ENCODE measurements around the gene XRCC5. TPM values are rescaled to one million over a fixed set of nuclear protein-coding genes. Genes with fewer than 3 reads are reported as not detected.

XRCC5 gene
- total and polyA plus RNA-seq, 10 of the 15 experiments (the other 5 are each of a cell fraction or from before 2014, with no cell fraction given), result 259 to 815 (median 530) TPM

- TF ChIP-seq HSF1 (IDR thresholded peaks at IDR 0.05; ENCODE audit: low read depth, low read length), result no peak
- no peak for TF ChIP-seq SPI1 (IDR thresholded peaks at IDR 0.05; ENCODE audit: borderline replicate concordance, insufficient read depth, low read depth, low read length)
- no peak for TF ChIP-seq ZSCAN29 (IDR thresholded peaks at IDR 0.05)
- TF ChIP-seq NFIC (IDR thresholded peaks at IDR 0.05; ENCODE audit: low read depth, low read length), result no peak
These were observed 16.5 kb upstream of the XRCC5 start (continued) for GRCh38 chr2:216092646-216093045.

- 63% methylated on average over 3 of the region's 3 CpGs for WGBS (ENCODE audit: insufficient coverage, insufficient replicate concordance, low lambda C conversion rate, missing lambda C conversion rate)
- no peak for FAIRE-seq
- RAD21 ChIA-PET (ENCODE audit: unreplicated experiment), result interaction anchor here (1.3 kb wide), 1 partner anchor 61 kb away, joined by 4 read pairs; no protein-coding TSS in a partner anchor
- TF ChIP-seq RELB (IDR thresholded peaks at IDR 0.05; ENCODE audit: low read depth), result no peak
- no peak for TF ChIP-seq GABPA (IDR thresholded peaks at IDR 0.05; ENCODE audit: low read depth)
- Histone ChIP-seq H3K4me2 (ENCODE audit: control insufficient read depth, insufficient read depth) (no peak overlapping the region), H3K36me3 (ENCODE audit: control insufficient read depth in 2 of 2, insufficient read depth in 2 of 2, low read length in 1 of 2) (no peaks in the 10 kb centered on the region), H3K27me3 (replicated peaks in 1 of 2; ENCODE audit: control insufficient read depth in 2 of 2, insufficient read depth in 2 of 2, low read length in 1 of 2) (no peaks in the 10 kb centered on the region), H3K9me3 (replicated peaks; ENCODE audit: control insufficient read depth, insufficient read depth, low read length) (no peaks in the 10 kb centered on the region; the same call in 2 of the 3 replicates), H4K20me1 (ENCODE audit: control insufficient read depth, insufficient read depth) (no peaks in the 10 kb centered on the region), H2AFZ (ENCODE audit: control insufficient read depth, low read depth, low read length) (no peak overlapping the region), H3K79me2 (ENCODE audit: control insufficient read depth, insufficient read depth, low read length) (no peaks in the 10 kb centered on the region), H3K4me1 (ENCODE audit: control insufficient read depth, insufficient read depth, low read length) (peaks cover 11% of the 10 kb centered on the region), H3K9ac (ENCODE audit: control insufficient read depth, insufficient read depth, low read length) (no peak overlapping the region), H3K27ac (ENCODE audit: control insufficient read depth, insufficient read depth) (no peak overlapping the region), H3K4me3 (no peak overlapping the region)
- CTCF ChIA-PET, result interaction anchor here (1.0 to 2.0 kb wide), 5 partner anchors 9 to 72 kb away, joined by 3 to 9 read pairs (median 5); partner anchors contain the start of gene XRCC5
- ATAC-seq, result no peak
- SMC1A ChIA-PET (ENCODE audit: uncharacterized antibody, unreplicated experiment), result no interaction called here
- no TSS peak for BruUV-seq (replicated peaks)
- in situ Hi-C loops (cut with MboI), result no loop called here
- intact Hi-C loops (cut with micrococcal nuclease; ENCODE audit: unreplicated experiment), result no loop called here
- POLR2A ChIA-PET, result interaction anchor here (1.4 kb wide), 1 partner anchor 13 kb away, joined by 4 read pairs; the partner anchor contains the start of gene PECR
- no peak for DNase-seq (ENCODE audit: low read depth, low spot score)
These were observed 14.4 kb upstream of the XRCC5 start for GRCh38 chr2:216094701-216095100.

Measured in GM12878 (cell line).